ENCODE data around the gene SLC24A3.

DNA sequence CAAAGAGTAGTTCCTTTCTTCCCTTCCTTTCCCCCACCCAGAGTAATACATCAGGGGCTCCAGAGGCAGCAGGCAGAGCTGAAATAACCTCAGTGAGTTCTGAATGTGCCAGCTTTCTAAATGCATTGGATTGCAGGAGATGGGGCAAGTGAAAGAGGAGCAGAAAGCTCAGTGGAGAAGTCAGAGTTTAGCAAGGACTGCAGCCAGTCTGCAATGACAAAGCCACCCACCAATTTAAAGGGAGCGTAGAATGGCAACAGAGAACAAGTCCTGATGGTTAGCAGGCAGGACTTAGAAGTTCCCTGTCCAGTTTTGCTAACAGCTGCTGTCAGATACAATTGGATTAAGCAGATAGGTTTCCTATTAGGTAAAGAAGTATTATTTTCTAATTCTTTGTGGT is 342.2 kb downstream of the SLC24A3 start:
- TF ChIP-seq, protein P1, sequence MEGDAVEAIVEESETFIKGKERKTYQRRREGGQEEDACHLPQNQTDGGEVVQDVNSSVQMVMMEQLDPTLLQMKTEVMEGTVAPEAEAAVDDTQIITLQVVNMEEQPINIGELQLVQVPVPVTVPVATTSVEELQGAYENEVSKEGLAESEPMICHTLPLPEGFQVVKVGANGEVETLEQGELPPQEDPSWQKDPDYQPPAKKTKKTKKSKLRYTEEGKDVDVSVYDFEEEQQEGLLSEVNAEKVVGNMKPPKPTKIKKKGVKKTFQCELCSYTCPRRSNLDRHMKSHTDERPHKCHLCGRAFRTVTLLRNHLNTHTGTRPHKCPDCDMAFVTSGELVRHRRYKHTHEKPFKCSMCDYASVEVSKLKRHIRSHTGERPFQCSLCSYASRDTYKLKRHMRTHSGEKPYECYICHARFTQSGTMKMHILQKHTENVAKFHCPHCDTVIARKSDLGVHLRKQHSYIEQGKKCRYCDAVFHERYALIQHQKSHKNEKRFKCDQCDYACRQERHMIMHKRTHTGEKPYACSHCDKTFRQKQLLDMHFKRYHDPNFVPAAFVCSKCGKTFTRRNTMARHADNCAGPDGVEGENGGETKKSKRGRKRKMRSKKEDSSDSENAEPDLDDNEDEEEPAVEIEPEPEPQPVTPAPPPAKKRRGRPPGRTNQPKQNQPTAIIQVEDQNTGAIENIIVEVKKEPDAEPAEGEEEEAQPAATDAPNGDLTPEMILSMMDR (conservative IDR thresholded peaks at IDR 0.05), result no peak
- TF ChIP-seq EZH2 (IDR thresholded peaks at IDR 0.05; ENCODE audit: low read depth), result no peak

Data from PC-9 (cell line).